ENCODE results near the gene CALM1. TPM values are rescaled to one million over a fixed set of nuclear protein-coding genes. Genes with fewer than 3 reads are reported as not detected.

CALM1 gene
- total RNA-seq, 2 donors from 2014 or later, result 423 to 503 TPM

DNA sequence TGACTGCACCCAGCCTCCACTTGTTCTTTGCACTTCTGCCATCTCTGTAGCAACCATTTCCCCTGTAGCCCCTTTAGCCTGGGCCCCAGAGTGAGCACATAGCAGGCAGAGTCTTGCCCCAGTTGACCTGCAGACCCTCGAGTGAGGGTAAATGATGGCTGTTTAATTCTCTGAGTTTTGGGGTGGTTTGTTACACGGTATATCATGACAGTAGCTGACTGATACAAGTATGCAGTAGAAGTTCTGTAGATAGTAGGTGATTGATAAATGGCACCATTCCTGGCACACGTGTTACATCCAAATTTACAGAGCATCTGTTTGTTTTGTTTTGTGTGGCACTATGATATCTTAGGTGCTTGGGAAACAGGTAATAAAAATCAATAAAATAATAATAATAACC lies 32.4 kb downstream of the CALM1 start:
- Histone ChIP-seq H3K4me3 (ENCODE audit: low read length) (no peak overlapping the region), H3K4me1 (ENCODE audit: control insufficient read depth, insufficient read depth, low read length) (no peaks in the 10 kb centered on the region), H3K36me3 (ENCODE audit: control insufficient read depth, insufficient read depth, low read length) (no peaks in the 10 kb centered on the region), H3K9ac (ENCODE audit: extremely low read depth, low read length, poor library complexity, severe bottlenecking) (no peak overlapping the region), H3K27me3 (ENCODE audit: control insufficient read depth, insufficient read depth, low read length, poor library complexity, severe bottlenecking) (no peaks in the 10 kb centered on the region), H3K27ac (ENCODE audit: low read depth, low read length) (no peak overlapping the region), H3K9me3 (ENCODE audit: control insufficient read depth, low read length) (no peaks in the 10 kb centered on the region)
- DNase-seq, result no peak
- Mint-ChIP-seq H3K27ac (no peak overlapping the region), H3K4me1 (peaks cover 6% of the 10 kb centered on the region), H3K36me3 (ENCODE audit: low read depth) (no peaks in the 10 kb centered on the region), H3K27me3 (ENCODE audit: insufficient read depth) (no peaks in the 10 kb centered on the region), H3K4me3 (no peak overlapping the region), H3K9me3 (no peaks in the 10 kb centered on the region)
- WGBS, 2 experiments (ENCODE audit: insufficient coverage in 1 of 2, insufficient read length in 1 of 2), result 93 to 100% methylated on average over 2 to 3 of the region's 3 CpGs
- no peak for TF ChIP-seq CTCF (conservative IDR thresholded peaks at IDR 0.05)

- H3K36me3 Mint-ChIP-seq (ENCODE audit: low read depth), result no peaks in the 10 kb centered on the region
- no peak overlapping the region for H3K4me3 Mint-ChIP-seq
- Histone ChIP-seq H3K9me3 (ENCODE audit: control insufficient read depth, low read length) (no peaks in the 10 kb centered on the region), H3K9ac (ENCODE audit: extremely low read depth, low read length, poor library complexity, severe bottlenecking) (no peak overlapping the region), H3K36me3 (ENCODE audit: control insufficient read depth, insufficient read depth, low read length) (no peaks in the 10 kb centered on the region), H3K4me1 (ENCODE audit: control insufficient read depth, insufficient read depth, low read length) (no peaks in the 10 kb centered on the region), H3K27me3 (ENCODE audit: control insufficient read depth, insufficient read depth, low read length, poor library complexity, severe bottlenecking) (no peaks in the 10 kb centered on the region), H3K27ac (ENCODE audit: low read depth, low read length) (no peak overlapping the region), H3K4me3 (ENCODE audit: low read length) (no peak overlapping the region)
- H3K27me3 Mint-ChIP-seq (ENCODE audit: insufficient read depth), result no peaks in the 10 kb centered on the region
- DNase-seq, result no peak
- no peaks in the 10 kb centered on the region for H3K9me3 Mint-ChIP-seq
- TF ChIP-seq CTCF (conservative IDR thresholded peaks at IDR 0.05), result no peak
- no peak overlapping the region for H3K27ac Mint-ChIP-seq
- peaks cover 2% of the 10 kb centered on the region for H3K4me1 Mint-ChIP-seq
- WGBS, 2 experiments (ENCODE audit: insufficient coverage in 1 of 2, insufficient read length in 1 of 2), result 90 to 100% methylated on average over 3 to 4 of the region's 4 CpGs
Observed at GRCh38 chr14:90429754-90430153, 32.9 kb downstream of the CALM1 start.

DNA sequence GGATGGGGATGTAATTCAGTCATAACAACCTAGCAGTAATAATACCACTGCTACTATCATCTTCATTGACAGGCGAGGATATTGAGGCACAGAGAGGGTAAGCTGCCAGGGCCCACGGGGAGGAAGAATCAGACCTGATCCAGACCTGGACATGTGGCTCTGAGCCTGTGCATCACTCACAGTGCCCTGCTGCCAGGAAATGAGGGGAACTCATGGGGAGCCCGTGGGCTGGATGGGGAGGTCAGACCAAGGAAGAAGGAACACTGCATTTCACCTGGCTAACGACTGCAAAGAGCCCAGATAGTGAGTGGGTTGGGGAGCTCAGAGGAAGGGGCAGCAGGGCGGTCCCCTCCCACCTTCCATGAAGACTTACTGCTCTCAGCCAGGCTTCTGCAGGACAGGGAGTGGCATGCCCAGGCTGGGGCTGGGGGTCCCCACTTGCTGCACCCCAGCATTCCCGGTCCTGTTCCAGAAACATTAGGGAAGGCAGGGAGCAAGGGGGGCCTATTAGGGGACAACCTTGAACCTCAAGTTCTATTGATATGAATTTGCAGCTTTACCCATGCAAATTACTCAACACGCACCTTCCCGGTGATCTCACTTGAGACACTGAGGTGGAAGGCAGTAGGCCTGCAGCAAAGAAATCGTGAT lies 37.7 kb downstream of the CALM1 start:
- no peaks in the 10 kb centered on the region for H3K4me1 ChIP-seq (ENCODE audit: control insufficient read depth, insufficient read depth, low read length)
- Mint-ChIP-seq H3K4me1 (peaks cover 3% of the 10 kb centered on the region), H3K4me3 (no peak overlapping the region), H3K27me3 (ENCODE audit: insufficient read depth) (no peaks in the 10 kb centered on the region), H3K27ac (no peak overlapping the region), H3K36me3 (ENCODE audit: low read depth) (no peaks in the 10 kb centered on the region), H3K9me3 (no peaks in the 10 kb centered on the region)
- WGBS, 2 experiments (ENCODE audit: insufficient coverage in 1 of 2, insufficient read length in 1 of 2), result 89 to 97% methylated on average over 4 to 9 of the region's 9 CpGs
- no peaks in the 10 kb centered on the region for H3K27me3 ChIP-seq (ENCODE audit: control insufficient read depth, insufficient read depth, low read length, poor library complexity, severe bottlenecking)
- H3K27ac ChIP-seq (ENCODE audit: low read depth, low read length), result no peak overlapping the region
- no peak overlapping the region for H3K9ac ChIP-seq (ENCODE audit: extremely low read depth, low read length, poor library complexity, severe bottlenecking)
- TF ChIP-seq CTCF (conservative IDR thresholded peaks at IDR 0.05), result no peak
- no peak for DNase-seq
- H3K9me3 ChIP-seq (ENCODE audit: control insufficient read depth, low read length), result no peaks in the 10 kb centered on the region
- no peak overlapping the region for H3K4me3 ChIP-seq (ENCODE audit: low read length)
- no peaks in the 10 kb centered on the region for H3K36me3 ChIP-seq (ENCODE audit: control insufficient read depth, insufficient read depth, low read length)

All from endodermal cell (in vitro differentiated cells).